ENCODE measurements around the gene HOXD8.

Gene HOXD8

GRCh38 chr2:176117162-176117822, 12.2 kb upstream of the HOXD8 start:
- no peak for DNase-seq

- DNase-seq, result no peak
Measured at GRCh38 chr2:176117823-176118371, 11.6 kb upstream of the HOXD8 start.

GRCh38 chr2:176118601-176119339, 10.7 kb upstream of the HOXD8 start:
- DNase-seq, result no peak

GRCh38 chr2:176120364-176121189, 8.9 kb upstream of the HOXD8 start:
- DNase-seq, result no peak

- DNase-seq, result no peak
Measured at GRCh38 chr2:176121190-176122051, 8.1 kb upstream of the HOXD8 start.

- DNase-seq, result no peak
Measured at GRCh38 chr2:176122052-176122682, 7.3 kb upstream of the HOXD8 start.

- no peak for DNase-seq
Measured at GRCh38 chr2:176122683-176123410, 6.7 kb upstream of the HOXD8 start, which contains the start of gene HOXD9. TSS of gene HOXD9 (plus strand) at chr2:176122719. CDS start at chr2:176122769, 50 bp downstream.

GRCh38 chr2:176123411-176124109, 5.9 kb upstream of the HOXD8 start:
- no peak for DNase-seq

- DNase-seq, result no peak
Measured at GRCh38 chr2:176124110-176124946, 5.2 kb upstream of the HOXD8 start.

- no peak for DNase-seq
Measured at GRCh38 chr2:176124947-176125771, 4.3 kb upstream of the HOXD8 start.

- DNase-seq, result no peak
Measured at GRCh38 chr2:176125772-176126054, 3.8 kb upstream of the HOXD8 start.

- peak; percentile 23 to 30 for DNase-seq
Measured at GRCh38 chr2:176126929-176127773, 2.4 kb upstream of the HOXD8 start.

GRCh38 chr2:176127774-176128072, 1.8 kb upstream of the HOXD8 start:
- DNase-seq, result no peak

- DNase-seq, result no peak
Measured at GRCh38 chr2:176128172-176128981, 1.1 kb upstream of the HOXD8 start.

GRCh38 chr2:176129813-176130146, 275 bp downstream of the HOXD8 start:
- no peak for DNase-seq

GRCh38 chr2:176130147-176130956, 847 bp downstream of the HOXD8 start:
- no peak for DNase-seq

Measured in AML-193 (cell line).